Astrocyte of the cerebellum (primary cell): ENCODE data around the gene BRSK2.

Source experiments
- DNase-seq: peaks from one replicate; pipeline ENCODE4 v3.0.0-alpha.2; 2011; ENCODE audit warnings: low read depth
- H3K4me3 ChIP-seq: 2 replicates; pipeline ENCODE4 v1.5.1; 2011; ENCODE audit warnings: mild to moderate bottlenecking, low read depth, low read length, moderate library complexity
- in situ Hi-C: cut with HindIII; loops from 2 replicates; pipeline ENCODE4 v1.10.0; 2017; ENCODE audit warnings: low sequenced_read_pairs
- TF ChIP-seq, protein P1 (sequence below): IDR thresholded peaks from 2 replicates; pipeline ENCODE4 v1.5.1; 2012; ENCODE audit warnings: low read length, low read depth, moderate library complexity, mild to moderate bottlenecking; ENCODE audit errors: missing control alignments

Gene BRSK2

DNA sequence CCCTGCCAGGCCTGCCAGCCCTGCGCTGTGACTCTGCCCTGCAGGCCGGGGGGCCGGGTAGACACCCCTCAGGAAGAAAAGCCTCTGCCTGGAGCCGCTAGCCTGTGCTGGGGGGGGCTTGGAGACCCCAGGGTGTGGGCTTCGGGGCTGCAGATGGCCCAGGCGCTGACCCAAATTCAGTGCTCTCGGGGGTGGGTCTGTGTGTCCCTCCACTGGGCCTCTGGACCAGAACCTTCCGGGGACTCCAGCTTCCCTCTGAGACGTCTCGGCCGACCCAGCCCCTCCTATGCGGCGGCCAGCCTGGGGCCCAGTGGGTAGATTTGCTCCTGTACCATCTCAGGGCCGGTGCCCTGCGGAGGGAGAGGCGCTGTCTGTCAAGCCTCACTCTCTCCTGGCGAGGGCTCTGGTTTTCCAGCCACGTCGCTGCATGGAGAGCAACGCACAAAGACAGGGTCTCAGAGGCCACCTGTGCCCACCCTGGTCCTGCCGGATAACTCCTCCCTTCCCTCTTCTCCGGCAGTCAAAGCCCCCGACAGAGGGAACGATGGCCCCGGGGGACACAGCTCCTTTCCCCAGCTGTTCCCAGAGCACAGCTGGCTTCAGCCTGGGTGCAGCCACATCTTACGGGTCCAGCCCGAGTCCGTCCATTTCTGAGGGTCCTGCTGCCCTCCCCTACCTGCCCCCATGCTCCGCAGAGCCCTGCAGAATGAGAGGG, 40.2 kb upstream of the BRSK2 start:
- in situ Hi-C loops, result no loop called here
- no peak for DNase-seq
- TF ChIP-seq, protein P1, sequence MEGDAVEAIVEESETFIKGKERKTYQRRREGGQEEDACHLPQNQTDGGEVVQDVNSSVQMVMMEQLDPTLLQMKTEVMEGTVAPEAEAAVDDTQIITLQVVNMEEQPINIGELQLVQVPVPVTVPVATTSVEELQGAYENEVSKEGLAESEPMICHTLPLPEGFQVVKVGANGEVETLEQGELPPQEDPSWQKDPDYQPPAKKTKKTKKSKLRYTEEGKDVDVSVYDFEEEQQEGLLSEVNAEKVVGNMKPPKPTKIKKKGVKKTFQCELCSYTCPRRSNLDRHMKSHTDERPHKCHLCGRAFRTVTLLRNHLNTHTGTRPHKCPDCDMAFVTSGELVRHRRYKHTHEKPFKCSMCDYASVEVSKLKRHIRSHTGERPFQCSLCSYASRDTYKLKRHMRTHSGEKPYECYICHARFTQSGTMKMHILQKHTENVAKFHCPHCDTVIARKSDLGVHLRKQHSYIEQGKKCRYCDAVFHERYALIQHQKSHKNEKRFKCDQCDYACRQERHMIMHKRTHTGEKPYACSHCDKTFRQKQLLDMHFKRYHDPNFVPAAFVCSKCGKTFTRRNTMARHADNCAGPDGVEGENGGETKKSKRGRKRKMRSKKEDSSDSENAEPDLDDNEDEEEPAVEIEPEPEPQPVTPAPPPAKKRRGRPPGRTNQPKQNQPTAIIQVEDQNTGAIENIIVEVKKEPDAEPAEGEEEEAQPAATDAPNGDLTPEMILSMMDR, result no peak
- H3K4me3 ChIP-seq, result no peak overlapping the region

DNA sequence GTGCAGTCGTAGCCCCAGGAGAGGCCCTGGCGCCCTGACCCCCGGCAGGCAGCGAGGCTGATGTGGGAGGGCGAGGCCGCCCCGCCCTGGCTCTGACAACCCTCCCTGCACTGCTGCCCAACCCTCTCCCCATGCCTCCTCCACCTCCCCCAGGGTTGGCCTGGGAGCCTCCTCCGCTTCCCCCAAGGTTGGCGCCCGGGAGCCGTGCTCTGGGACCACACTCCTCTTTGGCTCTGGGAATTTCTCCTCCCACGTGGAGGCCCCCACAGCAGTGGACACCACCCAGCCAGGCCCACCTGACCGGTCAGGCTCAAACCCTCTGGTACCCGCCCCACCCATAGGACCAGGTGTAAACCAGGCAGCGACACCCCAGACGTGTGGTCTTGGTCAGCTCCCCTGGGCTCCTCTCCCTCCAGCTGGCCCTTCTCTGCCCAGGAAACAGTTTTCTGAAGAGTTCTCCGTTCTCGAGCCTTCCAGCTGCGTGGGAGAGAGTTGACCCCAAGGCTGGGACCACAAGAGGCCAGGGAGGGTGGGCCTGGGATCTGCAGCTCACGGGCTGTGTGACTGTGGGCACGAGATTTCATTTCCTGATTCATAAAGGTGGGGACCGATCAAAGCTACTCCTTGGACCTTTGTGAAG, 39.5 kb upstream of the BRSK2 start:
- no peak overlapping the region for H3K4me3 ChIP-seq
- no peak for DNase-seq
- TF ChIP-seq, protein P1, result no peak
- in situ Hi-C loops, result no loop called here

DNA sequence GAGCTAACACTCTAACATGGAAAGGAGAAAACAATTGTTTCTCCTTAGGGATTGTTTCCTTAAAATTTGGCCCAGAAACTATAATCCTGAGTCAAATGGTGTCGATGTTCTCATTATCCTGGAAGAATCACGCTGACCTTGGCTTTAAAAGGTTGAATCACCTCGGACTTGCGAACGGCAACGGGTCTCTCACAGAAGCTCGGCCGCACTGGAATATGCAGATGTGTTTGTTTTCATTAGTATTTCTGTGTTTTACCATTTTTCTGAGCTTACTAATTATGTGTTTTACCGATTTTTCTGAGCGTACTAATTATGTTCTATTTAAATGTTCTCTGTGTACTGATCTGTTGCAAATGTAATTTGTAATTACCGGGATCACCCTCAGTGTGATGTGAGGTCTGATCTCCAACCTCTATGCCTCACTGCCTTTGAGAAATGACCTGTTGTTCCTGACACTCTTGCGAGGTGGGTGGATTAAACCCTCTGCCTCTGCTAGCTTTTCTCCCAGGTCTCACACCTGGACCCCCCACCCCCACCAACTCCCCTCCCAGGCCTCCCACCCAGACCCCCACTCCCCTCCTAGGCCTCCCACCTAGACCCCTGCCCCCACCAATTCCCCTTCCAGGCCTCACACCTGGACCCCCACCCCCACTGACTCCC, 38.3 kb upstream of the BRSK2 start:
- TF ChIP-seq, protein P1, result no peak
- in situ Hi-C loops, result no loop called here

DNA sequence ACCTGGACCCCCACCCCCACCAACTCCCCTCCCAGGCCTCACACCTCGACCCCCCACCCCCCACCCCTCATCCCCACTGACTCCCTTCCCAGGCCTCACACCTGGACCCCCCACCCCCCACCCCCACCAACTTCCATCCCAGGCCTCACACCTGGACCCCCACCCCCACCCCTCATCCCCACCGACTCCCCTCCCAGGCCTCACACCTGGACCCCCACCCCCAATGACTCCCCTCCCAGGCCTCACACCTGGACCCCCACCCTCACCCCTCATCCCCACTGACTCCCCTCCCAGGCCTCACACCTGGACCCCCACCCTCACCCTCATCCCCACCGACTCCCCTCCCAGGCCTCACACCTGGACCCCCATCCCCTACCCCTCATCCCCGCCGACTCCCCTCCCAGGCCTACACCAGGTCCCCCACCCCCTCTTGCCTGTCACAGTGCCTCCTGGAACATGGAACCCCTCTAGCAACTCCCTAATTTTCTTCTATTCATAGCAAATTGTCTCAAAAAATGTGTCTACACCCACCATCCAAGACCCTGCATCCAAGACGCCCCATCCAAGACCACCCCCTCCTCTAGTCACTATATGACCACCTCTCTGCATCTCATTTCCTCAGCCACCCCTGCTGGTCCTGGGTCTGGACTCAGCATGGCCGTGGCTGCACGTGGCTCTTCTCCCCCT, 36.9 kb upstream of the BRSK2 start:
- in situ Hi-C loops, result no loop called here

More for the DNA sequence above, 38.3 kb upstream of the BRSK2 start:
- no peak for DNase-seq
- H3K4me3 ChIP-seq, result no peak overlapping the region

DNA sequence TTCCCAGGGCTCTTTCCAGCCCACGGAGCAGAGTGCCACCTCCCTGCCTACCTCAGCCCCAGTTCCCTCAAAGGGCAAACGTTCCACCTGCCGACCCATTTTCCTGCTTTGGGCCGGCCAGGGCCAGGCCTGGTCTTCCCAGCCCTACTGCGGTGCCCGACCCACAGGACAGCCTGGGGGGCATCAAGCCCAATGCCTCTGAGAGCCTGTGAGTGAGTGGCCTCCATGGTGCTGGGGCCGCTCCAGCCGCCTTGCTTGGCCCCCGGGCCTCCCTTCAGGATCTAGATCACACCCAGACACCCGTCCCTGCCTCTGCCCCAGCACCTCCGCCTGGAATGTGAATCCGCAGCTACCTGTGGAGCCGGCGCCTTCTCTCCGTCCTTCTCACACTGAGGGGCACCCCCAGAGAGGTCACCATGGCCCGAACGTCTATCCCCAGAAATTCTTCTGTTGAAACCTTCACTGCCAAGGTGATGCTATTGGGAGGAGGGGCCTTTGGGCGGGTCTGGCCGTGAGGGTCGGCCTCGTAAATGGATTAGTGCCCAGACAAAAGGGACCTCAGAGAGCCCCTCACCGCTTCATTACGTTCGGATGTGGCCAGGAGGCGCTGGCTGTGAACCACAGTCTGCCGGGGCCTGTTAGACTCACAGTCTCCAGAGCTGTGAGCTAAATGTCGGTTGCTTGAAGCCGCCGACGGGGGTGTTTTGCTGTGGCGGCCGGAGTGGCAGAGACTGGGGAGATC, 36.2 kb upstream of the BRSK2 start:
- no peak overlapping the region for H3K4me3 ChIP-seq
- TF ChIP-seq, protein P1, result no peak
- no peak for DNase-seq
- in situ Hi-C loops, result no loop called here

More for the DNA sequence above, 36.9 kb upstream of the BRSK2 start:
- no peak for DNase-seq
- TF ChIP-seq, protein P1, result no peak
- H3K4me3 ChIP-seq, result no peak overlapping the region
